ENCODE results near the gene MYL9. TPM values are rescaled to one million over a fixed set of nuclear protein-coding genes. Genes with fewer than 3 reads are reported as not detected.
A peak's percentile ranks its signal among the peaks of the same experiment; 100 is the strongest.

The MYL9 gene
- total RNA-seq, 2 donors from 2014 or later, result 49.3 to 582 TPM

GRCh38 chr20:36548006-36548315 is 6.6 kb downstream of the MYL9 start:
- intact Hi-C loops (cut with DNase I), result no loop called here
- H3K27me3 ChIP-seq, result no peaks in the 10 kb centered on the region
- no peaks in the 10 kb centered on the region for H3K9me3 ChIP-seq
- no peak for TF ChIP-seq CTCF (IDR thresholded peaks at IDR 0.05)
- no peak overlapping the region for H3K27ac ChIP-seq
- DNase-seq, result no peak
- H3K4me1 ChIP-seq, result no peaks in the 10 kb centered on the region
- no peaks in the 10 kb centered on the region for H3K36me3 ChIP-seq
- no peak overlapping the region for H3K4me3 ChIP-seq
- no peak overlapping the region for H3K9ac ChIP-seq (ENCODE audit: low read depth in 2 of 2, low read length in 2 of 2)

GRCh38 chr20:36548704-36549627 is 7.6 kb downstream of the MYL9 start:
- H3K27ac ChIP-seq, result no peak overlapping the region
- intact Hi-C loops (cut with DNase I), result no loop called here
- TF ChIP-seq CTCF (IDR thresholded peaks at IDR 0.05), result no peak
- no peaks in the 10 kb centered on the region for H3K27me3 ChIP-seq
- H3K9me3 ChIP-seq, result no peaks in the 10 kb centered on the region
- no peak overlapping the region for H3K4me3 ChIP-seq
- no peaks in the 10 kb centered on the region for H3K4me1 ChIP-seq
- no peak for DNase-seq
- H3K36me3 ChIP-seq, result no peaks in the 10 kb centered on the region
- H3K9ac ChIP-seq (ENCODE audit: low read depth in 2 of 2, low read length in 2 of 2), result peak overlapping the region in 1 of 2 donors; percentile 24

DNA sequence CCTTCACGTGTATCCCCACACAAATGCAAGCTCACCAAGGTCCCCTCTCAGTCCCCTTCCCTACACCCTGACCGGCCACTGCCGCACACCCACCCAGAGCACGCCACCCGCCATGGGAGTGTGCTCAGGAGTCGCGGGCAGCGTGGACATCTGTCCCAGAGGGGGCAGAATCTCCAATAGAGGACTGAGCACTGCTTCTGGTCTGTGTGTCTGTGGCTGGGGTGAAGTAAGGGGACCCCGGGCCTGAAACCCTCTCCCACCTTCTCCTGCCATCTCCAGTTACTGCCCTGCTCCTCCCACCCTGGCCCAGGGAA is 8.3 kb downstream of the MYL9 start:
- H3K36me3 ChIP-seq, result no peaks in the 10 kb centered on the region
- H3K27ac ChIP-seq, result no peak overlapping the region
- H3K4me3 ChIP-seq, result no peak overlapping the region
- H3K27me3 ChIP-seq, result no peaks in the 10 kb centered on the region
- TF ChIP-seq CTCF (IDR thresholded peaks at IDR 0.05), result no peak
- DNase-seq, result no peak
- H3K9ac ChIP-seq (ENCODE audit: low read depth in 2 of 2, low read length in 2 of 2), result peak overlapping the region in 1 of 2 donors; percentile 24
- H3K4me1 ChIP-seq, result no peaks in the 10 kb centered on the region
- no peaks in the 10 kb centered on the region for H3K9me3 ChIP-seq
- intact Hi-C loops (cut with DNase I), result no loop called here

- peak overlapping the region in 1 of 2 donors; percentile 39 for H3K9ac ChIP-seq (ENCODE audit: low read depth in 2 of 2, low read length in 2 of 2)
- H3K4me3 ChIP-seq, result no peak overlapping the region
- no peak for TF ChIP-seq CTCF (IDR thresholded peaks at IDR 0.05)
- DNase-seq, result no peak
- intact Hi-C loops (cut with DNase I), result no loop called here
- no peaks in the 10 kb centered on the region for H3K27me3 ChIP-seq
- H3K4me1 ChIP-seq, result no peaks in the 10 kb centered on the region
- no peaks in the 10 kb centered on the region for H3K9me3 ChIP-seq
- H3K27ac ChIP-seq, result no peak overlapping the region
- no peaks in the 10 kb centered on the region for H3K36me3 ChIP-seq
These were observed 8.8 kb downstream of the MYL9 start for GRCh38 chr20:36549942-36550789.

DNA sequence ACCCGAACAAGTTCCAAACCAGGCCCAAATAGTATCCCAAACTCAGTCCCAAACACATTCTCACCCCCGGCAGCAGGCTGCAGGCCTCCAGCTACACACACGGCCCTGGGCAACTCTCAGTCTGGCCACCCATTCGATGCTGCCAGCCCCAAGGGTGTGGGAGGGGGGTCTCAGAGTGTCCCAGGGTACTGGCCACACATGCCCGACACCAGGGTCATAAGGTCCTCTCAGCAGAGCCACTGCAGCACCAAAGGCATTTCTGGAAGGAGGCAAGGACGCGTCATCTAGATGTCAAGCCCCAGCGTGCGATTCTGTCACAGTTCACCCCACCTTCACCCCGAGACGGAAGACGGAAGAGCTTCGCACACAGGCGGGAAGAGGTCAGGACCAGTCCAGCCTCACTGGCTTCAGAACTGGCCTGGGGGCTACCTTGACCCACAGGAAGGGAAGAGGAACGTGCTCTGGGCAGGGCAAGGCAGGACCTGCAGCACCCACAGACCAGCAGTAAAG is 9.5 kb downstream of the MYL9 start:
- H3K4me3 ChIP-seq, result no peak overlapping the region
- no peak overlapping the region for H3K27ac ChIP-seq
- DNase-seq, result no peak
- intact Hi-C loops (cut with DNase I), result no loop called here
- peak overlapping the region in 1 of 2 donors; percentile 39 for H3K9ac ChIP-seq (ENCODE audit: low read depth in 2 of 2, low read length in 2 of 2)
- H3K9me3 ChIP-seq, result no peaks in the 10 kb centered on the region
- no peaks in the 10 kb centered on the region for H3K36me3 ChIP-seq
- no peaks in the 10 kb centered on the region for H3K4me1 ChIP-seq
- TF ChIP-seq CTCF (IDR thresholded peaks at IDR 0.05), result no peak
- no peaks in the 10 kb centered on the region for H3K27me3 ChIP-seq
